ENCODE results near the gene IFT81. TPM values are rescaled to one million over a fixed set of nuclear protein-coding genes. Genes with fewer than 3 reads are reported as not detected.

Gene IFT81, protein sequence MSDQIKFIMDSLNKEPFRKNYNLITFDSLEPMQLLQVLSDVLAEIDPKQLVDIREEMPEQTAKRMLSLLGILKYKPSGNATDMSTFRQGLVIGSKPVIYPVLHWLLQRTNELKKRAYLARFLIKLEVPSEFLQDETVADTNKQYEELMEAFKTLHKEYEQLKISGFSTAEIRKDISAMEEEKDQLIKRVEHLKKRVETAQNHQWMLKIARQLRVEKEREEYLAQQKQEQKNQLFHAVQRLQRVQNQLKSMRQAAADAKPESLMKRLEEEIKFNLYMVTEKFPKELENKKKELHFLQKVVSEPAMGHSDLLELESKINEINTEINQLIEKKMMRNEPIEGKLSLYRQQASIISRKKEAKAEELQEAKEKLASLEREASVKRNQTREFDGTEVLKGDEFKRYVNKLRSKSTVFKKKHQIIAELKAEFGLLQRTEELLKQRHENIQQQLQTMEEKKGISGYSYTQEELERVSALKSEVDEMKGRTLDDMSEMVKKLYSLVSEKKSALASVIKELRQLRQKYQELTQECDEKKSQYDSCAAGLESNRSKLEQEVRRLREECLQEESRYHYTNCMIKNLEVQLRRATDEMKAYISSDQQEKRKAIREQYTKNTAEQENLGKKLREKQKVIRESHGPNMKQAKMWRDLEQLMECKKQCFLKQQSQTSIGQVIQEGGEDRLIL
- total RNA-seq (2021; ENCODE audit: unreplicated experiment) (9.0 TPM), Bru-seq, nascent RNA (percentile 62 among the genes with signal in this experiment), BruChase-seq, experiment 1, labeled RNA remaining after a 6-hour chase (percentile 45 among the genes with signal in this experiment), BruChase-seq, experiment 2, labeled RNA remaining after a 2-hour chase (percentile 52 among the genes with signal in this experiment)
- 1.8 and 3.5 TPM in 2 replicates for polyA plus RNA-seq (2012)
- long read RNA-seq, transcript IFT81-209 (19 exons, 2,710 nt) = minor isoform, 10 of 31 reads
- long read RNA-seq, transcript IFT81-201 (19 exons, 3,108 nt) = major isoform, 11 of 31 reads
- long read RNA-seq, partial matches to known transcripts = 3 of 31 reads
- long read RNA-seq, other reads (novel, unspliced or antisense) = 6 of 31 reads

DNA sequence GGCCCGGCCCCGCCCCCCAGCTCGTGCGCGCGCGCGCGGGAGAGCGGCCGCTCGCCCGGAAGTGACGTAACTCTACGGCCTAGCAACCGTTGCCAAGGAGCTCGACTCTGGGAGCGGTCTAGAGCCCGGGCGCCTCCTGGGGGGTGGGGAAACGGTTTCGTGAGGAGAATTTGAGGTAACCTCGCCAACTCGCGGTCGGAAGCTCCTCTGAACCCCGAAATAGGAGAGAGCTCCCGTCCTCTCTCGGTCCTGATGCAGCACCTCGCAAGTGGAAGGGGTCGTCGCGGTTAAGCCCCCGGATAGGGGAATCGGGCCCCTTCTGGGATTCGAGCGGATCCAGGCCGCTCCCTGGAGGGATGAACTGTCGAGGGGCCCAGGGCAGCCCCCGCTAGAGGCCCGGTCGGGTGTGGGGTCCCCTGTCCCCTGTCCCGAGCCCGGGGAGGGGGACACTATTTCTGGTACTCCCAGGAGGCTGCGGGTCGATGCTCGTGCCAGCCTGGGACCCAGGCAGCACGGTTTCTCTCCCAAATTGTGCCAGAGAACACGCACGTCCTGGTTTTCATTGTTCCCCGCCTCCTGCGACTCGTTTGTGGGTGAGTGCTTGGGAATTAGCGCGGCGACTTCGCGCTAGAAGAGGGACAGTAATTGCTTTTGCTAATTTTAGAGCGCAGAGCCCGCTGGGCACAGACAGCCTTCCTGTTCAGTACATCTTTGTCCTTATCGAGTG is at the start of gene IFT81:
Gene IFT81, plus strand, starts transcription at position 89 of the 727 bp plus-strand sequence. CDS start 3,024 bp downstream, outside the sequence.
- DNase-seq (ENCODE audit: low read depth, low spot score) = peak; percentile 80
- Histone ChIP-seq H3K27me3 (ENCODE audit: insufficient read depth, low read length) (no peaks in the 10 kb centered on the region), H3K4me3 (replicated peaks in 1 of 2; ENCODE audit: low read depth in 1 of 2, low read length in 2 of 2) (peak within 1 kb of the TSS; percentile 89 to 92), H4K20me1 (ENCODE audit: insufficient read depth) (no peaks in the 10 kb centered on the region), H2AFZ (ENCODE audit: low read depth, low read length, poor library complexity, severe bottlenecking) (peak within 1 kb of the TSS; percentile 94), H3K27ac (ENCODE audit: low read depth, low read length) (peak within 1 kb of the TSS; percentile 66), H3K79me2 (ENCODE audit: insufficient read depth, low read length) (no peaks in the 10 kb centered on the region), H3K9me3 (ENCODE audit: control insufficient read depth in 1 of 2, insufficient read depth in 1 of 2, low read depth in 1 of 2, low read length in 2 of 2) (no peaks in the 10 kb centered on the region), H3K36me3 (ENCODE audit: control insufficient read depth in 1 of 2, insufficient read depth in 2 of 2, low read length in 2 of 2) (peaks cover 0 to 5% of the 10 kb centered on the region in 2 experiments; a peak in 2 of 4 replicates), H3K9ac (ENCODE audit: low read length) (peak within 1 kb of the TSS; percentile 94), H3K4me1 (ENCODE audit: control insufficient read depth in 1 of 2, insufficient read depth in 2 of 2, low read length in 2 of 2) (peaks cover 3 to 10% of the 10 kb centered on the region in 2 experiments; a peak in 3 of 4 replicates), H3K4me2 (ENCODE audit: low read length) (peak within 1 kb of the TSS; percentile 97), H3K9me2 (ENCODE audit: insufficient read depth) (no peaks in the 10 kb centered on the region)
- ChIA-PET RAD21 (ENCODE audit: low non-redundant PET in 1 of 2, low total read pairs in 2 of 2, uncharacterized antibody in 2 of 2, unreplicated experiment in 2 of 2) (no interaction called here), CTCF (interaction anchor here (1.5 kb wide), 1 partner anchor 307 kb away, joined by 6 read pairs; no protein-coding TSS in a partner anchor), POLR2A (interaction anchor here (1.0 kb wide), 1 partner anchor 23 kb away, joined by 3 read pairs; no protein-coding TSS in a partner anchor)
- peak; percentile 67; the same call in 1 of the 2 replicates for TF ChIP-seq POLR2AphosphoS5 (IDR thresholded peaks at IDR 0.05; ENCODE audit: low read depth, low read length)
- TF ChIP-seq, protein P1, sequence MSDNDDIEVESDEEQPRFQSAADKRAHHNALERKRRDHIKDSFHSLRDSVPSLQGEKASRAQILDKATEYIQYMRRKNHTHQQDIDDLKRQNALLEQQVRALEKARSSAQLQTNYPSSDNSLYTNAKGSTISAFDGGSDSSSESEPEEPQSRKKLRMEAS (IDR thresholded peaks at IDR 0.05) = no peak
- peak; percentile 20 for TF ChIP-seq POLR2A (IDR thresholded peaks at IDR 0.05; ENCODE audit: borderline replicate concordance, extremely low read depth, insufficient read depth, insufficient read length)
- peak; percentile 75 for TF ChIP-seq ZFX (IDR thresholded peaks at IDR 0.05)
- intact Hi-C loops (cut with micrococcal nuclease) = no loop called here
- BruUV-seq (replicated peaks) = TSS peak; percentile 86
- peak; percentile 91 for ATAC-seq

Data from HCT116 (cell line).